Measurements from ENCODE around the gene DUSP14. TPM values are rescaled to one million over a fixed set of nuclear protein-coding genes. Genes with fewer than 3 reads are reported as not detected.

The DUSP14 gene
- total RNA-seq, 1 experiment from 2014 or later = 22.4 TPM

GRCh38 chr17:37512442-37513068 lies 22.9 kb downstream of the DUSP14 start (continued):
- no peak for TF ChIP-seq ARID4B (CRISPR knock-in tag; IDR thresholded peaks at IDR 0.05; ENCODE audit: borderline replicate concordance)
- no peak for TF ChIP-seq ZNF263 (CRISPR knock-in tag; IDR thresholded peaks at IDR 0.05; ENCODE audit: low read depth)

GRCh38 chr17:37513711-37514110 lies 24.0 kb downstream of the DUSP14 start:
- ATAC-seq = no peak
- no peak for DNase-seq (ENCODE audit: low spot score)
- no peak for TF ChIP-seq HMGXB4 (CRISPR knock-in tag; IDR thresholded peaks at IDR 0.05)
- TF ChIP-seq ATF6 (CRISPR knock-in tag; IDR thresholded peaks at IDR 0.05) = no peak
- no peak for TF ChIP-seq ZNF232 (CRISPR knock-in tag; IDR thresholded peaks at IDR 0.05)
- TF ChIP-seq SOX15 (CRISPR knock-in tag; IDR thresholded peaks at IDR 0.05) = no peak
- TF ChIP-seq MXD4 (CRISPR knock-in tag; IDR thresholded peaks at IDR 0.05; ENCODE audit: borderline replicate concordance) = no peak
- no peak for TF ChIP-seq SP1 (CRISPR knock-in tag; conservative IDR thresholded peaks at IDR 0.05)
- no peak for TF ChIP-seq ATF3 (CRISPR knock-in tag; conservative IDR thresholded peaks at IDR 0.05)
- no peaks in the 10 kb centered on the region for H3K27me3 Mint-ChIP-seq (ENCODE audit: low read depth)
- no peak overlapping the region for H3K4me3 Mint-ChIP-seq
- H3K4me1 Mint-ChIP-seq = no peaks in the 10 kb centered on the region
- H3K9me3 Mint-ChIP-seq = no peaks in the 10 kb centered on the region
- CTCF ChIA-PET = interaction anchor here (1.2 to 1.9 kb wide), 2 partner anchors 14 to 57 kb away, joined by 3 to 8 read pairs; no protein-coding TSS in a partner anchor
- POLR2A ChIA-PET = no interaction called here
- H3K36me3 Mint-ChIP-seq = peaks cover 23% of the 10 kb centered on the region
- no peak overlapping the region for H3K27ac Mint-ChIP-seq

GRCh38 chr17:37516127-37516571 lies 26.5 kb downstream of the DUSP14 start:
- Mint-ChIP-seq H3K27ac (no peak overlapping the region; the same call in 1 of the 2 replicates), H3K4me1 (no peaks in the 10 kb centered on the region), H3K9me3 (no peaks in the 10 kb centered on the region), H3K36me3 (peaks cover 30% of the 10 kb centered on the region), H3K27me3 (ENCODE audit: low read depth) (no peaks in the 10 kb centered on the region), H3K4me3 (no peak overlapping the region)
- ChIA-PET CTCF (interaction anchor here (1.8 kb wide), 1 partner anchor 11 kb away, joined by 5 read pairs; no protein-coding TSS in a partner anchor), POLR2A (no interaction called here)
- DNase-seq (ENCODE audit: low spot score) (no peak), ATAC-seq (no peak)
- TF ChIP-seq ZNF532 (CRISPR knock-in tag; IDR thresholded peaks at IDR 0.05; ENCODE audit: borderline replicate concordance) = no peak
- no peak for TF ChIP-seq PRDM15 (CRISPR knock-in tag; IDR thresholded peaks at IDR 0.05)
- TF ChIP-seq ETV6 (CRISPR knock-in tag; IDR thresholded peaks at IDR 0.05) = no peak
- TF ChIP-seq ZNF512 (CRISPR knock-in tag; IDR thresholded peaks at IDR 0.05; ENCODE audit: borderline replicate concordance) = no peak

Data from WTC11 (cell line).